ENCODE data around the gene DLG4. TPM values are rescaled to one million over a fixed set of nuclear protein-coding genes. Genes with fewer than 3 reads are reported as not detected.
"Not testable (repeated sequence)": the region's sequence is repeated elsewhere in the genome, so short reads cannot be mapped to it uniquely, and the experiment has no call there.

DLG4 gene
- total RNA-seq, 3 donors from 2014 or later (not counting 1 experiment from before 2014, with no cell fraction given), result 6.7 to 11.2 (median 8.6) TPM

GRCh38 chr17:7248796-7249195 is 29.2 kb upstream of the DLG4 start:
- peaks cover 38 to 41% of the 10 kb centered on the region in 2 donors for H3K4me1 Mint-ChIP-seq
- ATAC-seq (no peak), DNase-seq (no peak)
- Histone ChIP-seq H3K4me1 (ENCODE audit: control insufficient read depth, insufficient read depth, low read length) (peaks cover 32% of the 10 kb centered on the region), H3K36me3 (ENCODE audit: control insufficient read depth, insufficient read depth, low read length) (peaks cover 28% of the 10 kb centered on the region), H3K27me3 (ENCODE audit: control insufficient read depth, insufficient read depth, low read length) (no peaks in the 10 kb centered on the region), H3K9me3 (ENCODE audit: control insufficient read depth, insufficient read depth, low read length) (no peaks in the 10 kb centered on the region), H3K27ac (ENCODE audit: low read length) (no peak overlapping the region), H3K4me3 (ENCODE audit: low read length) (no peak overlapping the region)
- no peaks in the 10 kb centered on the region for H3K36me3 Mint-ChIP-seq
- H3K27ac Mint-ChIP-seq, result peak overlapping the region; percentile 60 to 98
- no peak overlapping the region for H3K4me3 Mint-ChIP-seq
- no peaks in the 10 kb centered on the region for H3K9me3 Mint-ChIP-seq
- no peak for TF ChIP-seq CTCF (IDR thresholded peaks at IDR 0.05)
- intact Hi-C loops (cut with micrococcal nuclease), result no loop called here
- H3K27me3 Mint-ChIP-seq (ENCODE audit: low read depth in 2 of 2), result no peaks in the 10 kb centered on the region
- WGBS (ENCODE audit: insufficient coverage), result 90% methylated on average over 3 of the region's 4 CpGs

- Histone ChIP-seq H3K9me3 (ENCODE audit: control insufficient read depth, insufficient read depth, low read length) (no peaks in the 10 kb centered on the region), H3K27me3 (ENCODE audit: control insufficient read depth, insufficient read depth, low read length) (no peaks in the 10 kb centered on the region), H3K27ac (ENCODE audit: low read length) (no peak overlapping the region), H3K36me3 (ENCODE audit: control insufficient read depth, insufficient read depth, low read length) (peaks cover 25% of the 10 kb centered on the region), H3K4me1 (ENCODE audit: control insufficient read depth, insufficient read depth, low read length) (peaks cover 33% of the 10 kb centered on the region), H3K4me3 (ENCODE audit: low read length) (no peak overlapping the region)
- Mint-ChIP-seq H3K36me3 (no peaks in the 10 kb centered on the region), H3K27me3 (ENCODE audit: low read depth in 2 of 2) (no peaks in the 10 kb centered on the region), H3K4me1 (peaks cover 43 to 45% of the 10 kb centered on the region in 2 donors), H3K9me3 (no peaks in the 10 kb centered on the region), H3K4me3 (peak overlapping the region; percentile 22), H3K27ac (no peak overlapping the region)
- DNase-seq (no peak), ATAC-seq (no peak)
- intact Hi-C loops (cut with micrococcal nuclease), result no loop called here
- TF ChIP-seq CTCF (IDR thresholded peaks at IDR 0.05), result no peak
- WGBS (ENCODE audit: insufficient coverage), result 100% methylated on average over 2 of the region's 5 CpGs
Measured at GRCh38 chr17:7246779-7247178, 27.1 kb upstream of the DLG4 start.

- H3K9me3 ChIP-seq (ENCODE audit: control insufficient read depth, insufficient read depth, low read length); ATAC-seq; H3K9me3 Mint-ChIP-seq; H3K27ac ChIP-seq (ENCODE audit: low read length); H3K36me3 Mint-ChIP-seq; H3K27me3 ChIP-seq (ENCODE audit: control insufficient read depth, insufficient read depth, low read length); H3K27me3 Mint-ChIP-seq (ENCODE audit: low read depth in 2 of 2); DNase-seq; H3K4me3 ChIP-seq (ENCODE audit: low read length): not testable (repeated sequence)
- H3K4me1 ChIP-seq (ENCODE audit: control insufficient read depth, insufficient read depth, low read length), result peaks cover 32% of the 10 kb centered on the region
- peak overlapping the region; percentile 97 to 99 for H3K27ac Mint-ChIP-seq
- H3K4me1 Mint-ChIP-seq, result peaks cover 42 to 49% of the 10 kb centered on the region in 2 donors
- intact Hi-C loops (cut with micrococcal nuclease), result loop anchor here (1.0 to 2.0 kb wide), 2 partner anchors 8 to 63 kb away; partner anchors contain the start of genes EIF5A and ELP5
- peak overlapping the region; percentile 50 for H3K4me3 Mint-ChIP-seq
- peaks cover 34% of the 10 kb centered on the region for H3K36me3 ChIP-seq (ENCODE audit: control insufficient read depth, insufficient read depth, low read length)
- WGBS (ENCODE audit: insufficient coverage), result 96% methylated on average over 8 of the region's 10 CpGs
Measured at GRCh38 chr17:7243838-7244237, 24.2 kb upstream of the DLG4 start.

- H3K36me3 ChIP-seq (ENCODE audit: control insufficient read depth, insufficient read depth, low read length), result peaks cover 34% of the 10 kb centered on the region
- no peak for TF ChIP-seq CTCF (IDR thresholded peaks at IDR 0.05)
- no peaks in the 10 kb centered on the region for H3K27me3 Mint-ChIP-seq (ENCODE audit: low read depth in 2 of 2)
- H3K4me3 Mint-ChIP-seq, result peak overlapping the region; percentile 95
- WGBS (ENCODE audit: insufficient coverage), result 67% methylated on average over 2 of the region's 2 CpGs
- peaks cover 39 to 49% of the 10 kb centered on the region in 2 donors for H3K4me1 Mint-ChIP-seq
- H3K4me3 ChIP-seq (ENCODE audit: low read length), result peak overlapping the region; percentile 89
- H3K9me3 Mint-ChIP-seq, result no peaks in the 10 kb centered on the region
- ATAC-seq, result no peak
- DNase-seq, result no peak
- H3K9me3 ChIP-seq (ENCODE audit: control insufficient read depth, insufficient read depth, low read length), result no peaks in the 10 kb centered on the region
- H3K4me1 ChIP-seq (ENCODE audit: control insufficient read depth, insufficient read depth, low read length), result peaks cover 31% of the 10 kb centered on the region
- H3K27me3 ChIP-seq (ENCODE audit: control insufficient read depth, insufficient read depth, low read length), result no peaks in the 10 kb centered on the region
- H3K27ac ChIP-seq (ENCODE audit: low read length), result peak overlapping the region; percentile 83
- peak overlapping the region; percentile 97 to 99 for H3K27ac Mint-ChIP-seq
- intact Hi-C loops (cut with micrococcal nuclease), result loop anchor here (1.0 to 2.0 kb wide), 2 partner anchors 9 to 63 kb away; partner anchors contain the start of genes EIF5A and ELP5
- no peaks in the 10 kb centered on the region for H3K36me3 Mint-ChIP-seq
Measured at GRCh38 chr17:7243453-7243729, 23.8 kb upstream of the DLG4 start.

Data from natural killer cell (primary cell).